ENCODE data around the gene SASH1. TPM values are rescaled to one million over a fixed set of nuclear protein-coding genes. Genes with fewer than 3 reads are reported as not detected.

Gene SASH1
- total RNA-seq, 2 donors from 2014 or later = 77.0 to 82.3 TPM

- Histone ChIP-seq H3K4me1 (ENCODE audit: control insufficient read depth in 1 of 2, low read depth in 2 of 2) (peaks cover 8 to 18% of the 10 kb centered on the region in 2 donors), H3K36me3 (no peaks in the 10 kb centered on the region)
- no peak for ATAC-seq (ENCODE audit: insufficient number of reproducible peaks, low FRiP score, low read depth)
These were observed 86.8 kb downstream of the SASH1 start for GRCh38 chr6:148429423-148429822.

GRCh38 chr6:148430897-148431296, 88.3 kb downstream of the SASH1 start:
- H3K27ac ChIP-seq = no peak overlapping the region
- H3K9me3 ChIP-seq = no peaks in the 10 kb centered on the region
- no peak for ATAC-seq (ENCODE audit: insufficient number of reproducible peaks, low FRiP score, low read depth)
- DNase-seq (ENCODE audit: low spot score) = no peak
- H3K27me3 ChIP-seq (replicated peaks; ENCODE audit: insufficient read depth) = no peaks in the 10 kb centered on the region
- TF ChIP-seq, protein P1, sequence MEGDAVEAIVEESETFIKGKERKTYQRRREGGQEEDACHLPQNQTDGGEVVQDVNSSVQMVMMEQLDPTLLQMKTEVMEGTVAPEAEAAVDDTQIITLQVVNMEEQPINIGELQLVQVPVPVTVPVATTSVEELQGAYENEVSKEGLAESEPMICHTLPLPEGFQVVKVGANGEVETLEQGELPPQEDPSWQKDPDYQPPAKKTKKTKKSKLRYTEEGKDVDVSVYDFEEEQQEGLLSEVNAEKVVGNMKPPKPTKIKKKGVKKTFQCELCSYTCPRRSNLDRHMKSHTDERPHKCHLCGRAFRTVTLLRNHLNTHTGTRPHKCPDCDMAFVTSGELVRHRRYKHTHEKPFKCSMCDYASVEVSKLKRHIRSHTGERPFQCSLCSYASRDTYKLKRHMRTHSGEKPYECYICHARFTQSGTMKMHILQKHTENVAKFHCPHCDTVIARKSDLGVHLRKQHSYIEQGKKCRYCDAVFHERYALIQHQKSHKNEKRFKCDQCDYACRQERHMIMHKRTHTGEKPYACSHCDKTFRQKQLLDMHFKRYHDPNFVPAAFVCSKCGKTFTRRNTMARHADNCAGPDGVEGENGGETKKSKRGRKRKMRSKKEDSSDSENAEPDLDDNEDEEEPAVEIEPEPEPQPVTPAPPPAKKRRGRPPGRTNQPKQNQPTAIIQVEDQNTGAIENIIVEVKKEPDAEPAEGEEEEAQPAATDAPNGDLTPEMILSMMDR (IDR thresholded peaks at IDR 0.05) = no peak
- H3K4me3 ChIP-seq = no peak overlapping the region
- H3K36me3 ChIP-seq = no peaks in the 10 kb centered on the region
- H3K4me1 ChIP-seq (ENCODE audit: control insufficient read depth in 1 of 2, low read depth in 2 of 2) = peaks cover 15 to 18% of the 10 kb centered on the region in 2 donors

More at GRCh38 chr6:148429423-148429822, 86.8 kb downstream of the SASH1 start:
- TF ChIP-seq, protein P1 (IDR thresholded peaks at IDR 0.05) = no peak
- Histone ChIP-seq H3K9me3 (no peaks in the 10 kb centered on the region), H3K4me3 (no peak overlapping the region), H3K27me3 (replicated peaks; ENCODE audit: insufficient read depth) (no peaks in the 10 kb centered on the region), H3K27ac (no peak overlapping the region)
- DNase-seq (ENCODE audit: low spot score) = no peak

GRCh38 chr6:148431413-148431812, 88.8 kb downstream of the SASH1 start:
- no peaks in the 10 kb centered on the region for H3K27me3 ChIP-seq (replicated peaks; ENCODE audit: insufficient read depth)
- DNase-seq (ENCODE audit: low spot score) (no peak), ATAC-seq (ENCODE audit: insufficient number of reproducible peaks, low FRiP score, low read depth) (no peak)
- H3K9me3 ChIP-seq = no peaks in the 10 kb centered on the region
- H3K4me1 ChIP-seq (ENCODE audit: control insufficient read depth in 1 of 2, low read depth in 2 of 2) = peaks cover 16 to 21% of the 10 kb centered on the region in 2 donors
- no peak overlapping the region for H3K27ac ChIP-seq
- no peaks in the 10 kb centered on the region for H3K36me3 ChIP-seq
- H3K4me3 ChIP-seq = no peak overlapping the region
- TF ChIP-seq, protein P1 (IDR thresholded peaks at IDR 0.05) = no peak

- DNase-seq (ENCODE audit: low spot score) = no peak
- Histone ChIP-seq H3K9me3 (no peaks in the 10 kb centered on the region), H3K4me3 (no peak overlapping the region), H3K36me3 (no peaks in the 10 kb centered on the region), H3K27me3 (replicated peaks; ENCODE audit: insufficient read depth) (no peaks in the 10 kb centered on the region), H3K4me1 (ENCODE audit: control insufficient read depth in 1 of 2, low read depth in 2 of 2) (peaks cover 16 to 21% of the 10 kb centered on the region in 2 donors), H3K27ac (no peak overlapping the region)
- ATAC-seq (ENCODE audit: insufficient number of reproducible peaks, low FRiP score, low read depth) = no peak
- TF ChIP-seq, protein P1 (IDR thresholded peaks at IDR 0.05) = no peak
These were observed 89.2 kb downstream of the SASH1 start for GRCh38 chr6:148431840-148432239.

GRCh38 chr6:148432462-148433195, 90.0 kb downstream of the SASH1 start:
- TF ChIP-seq, protein P1 (IDR thresholded peaks at IDR 0.05) = no peak
- peaks cover 16 to 21% of the 10 kb centered on the region in 2 donors for H3K4me1 ChIP-seq (ENCODE audit: control insufficient read depth in 1 of 2, low read depth in 2 of 2)
- no peaks in the 10 kb centered on the region for H3K36me3 ChIP-seq
- no peak for DNase-seq (ENCODE audit: low spot score)
- H3K4me3 ChIP-seq = no peak overlapping the region
- no peak for ATAC-seq (ENCODE audit: insufficient number of reproducible peaks, low FRiP score, low read depth)
- H3K27ac ChIP-seq = peak overlapping the region in 1 of 2 donors; percentile 27
- H3K27me3 ChIP-seq (replicated peaks; ENCODE audit: insufficient read depth) = no peaks in the 10 kb centered on the region
- no peaks in the 10 kb centered on the region for H3K9me3 ChIP-seq

All from thoracic aorta (tissue), 2 donors.